ENCODE measurements around the gene DUSP28. TPM values are rescaled to one million over a fixed set of nuclear protein-coding genes. Genes with fewer than 3 reads are reported as not detected.

The DUSP28 gene
- total and polyA plus RNA-seq, 2 experiments from 2014 or later, result 2.7 to 4.3 TPM

DNA sequence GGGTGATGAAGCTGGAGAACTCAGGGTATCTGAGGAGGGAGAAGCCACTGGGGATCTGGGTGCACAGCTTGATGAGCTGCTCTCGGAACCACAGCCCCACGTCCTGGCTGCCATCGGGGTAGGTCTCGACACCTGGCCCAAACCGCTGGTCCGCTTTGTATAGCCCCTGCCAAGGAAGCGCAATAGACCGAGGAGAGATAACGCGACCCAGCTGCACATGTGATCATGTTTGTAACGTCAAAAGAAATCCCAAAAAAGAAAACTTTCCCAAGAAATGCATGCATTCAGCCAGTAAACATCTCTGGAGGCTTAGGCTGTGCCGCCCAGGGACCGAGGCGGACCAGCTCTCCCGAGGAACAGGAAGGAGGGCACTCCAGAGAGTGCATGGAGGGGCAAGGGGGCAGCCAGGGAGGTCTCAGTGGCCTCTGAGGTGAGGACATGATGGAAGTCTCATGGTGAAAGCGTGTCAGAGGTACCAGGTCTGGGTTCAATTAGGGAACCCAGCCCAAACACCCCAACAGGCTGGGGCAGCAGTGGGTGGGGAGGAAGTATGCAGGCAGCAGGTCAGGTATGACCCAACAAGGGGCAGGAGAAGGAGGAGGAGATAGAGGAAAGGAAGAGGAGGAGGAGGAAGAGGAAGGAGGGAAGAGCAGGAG, 30.7 kb upstream of the DUSP28 start:
- Mint-ChIP-seq H3K27ac (no peak overlapping the region), H3K36me3 (ENCODE audit: low read depth) (peaks cover 70% of the 10 kb centered on the region), H3K4me1 (no peaks in the 10 kb centered on the region), H3K9me3 (peaks cover 83% of the 10 kb centered on the region), H3K4me3 (no peak overlapping the region), H3K27me3 (ENCODE audit: insufficient read depth, low read depth, poor library complexity) (peaks cover 5% of the 10 kb centered on the region)
- no peak overlapping the region for H3K4me2 ChIP-seq
- DNase-seq (ENCODE audit: low spot score) (no peak), ATAC-seq (no peak)
- no peaks in the 10 kb centered on the region for H3K4me1 ChIP-seq (ENCODE audit: insufficient read depth)
- no peak overlapping the region for H3K27ac ChIP-seq (ENCODE audit: low read depth)
- TF ChIP-seq NANOG (IDR thresholded peaks at IDR 0.05; ENCODE audit: borderline replicate concordance) (no peak), CREB1 (CRISPR knock-in tag; IDR thresholded peaks at IDR 0.05; ENCODE audit: low read depth) (no peak), POLR2AphosphoS5 (IDR thresholded peaks at IDR 0.05; ENCODE audit: low read depth) (no peak), JUNB (IDR thresholded peaks at IDR 0.05; ENCODE audit: unreplicated experiment) (no peak)
- TF ChIP-seq, protein P1, sequence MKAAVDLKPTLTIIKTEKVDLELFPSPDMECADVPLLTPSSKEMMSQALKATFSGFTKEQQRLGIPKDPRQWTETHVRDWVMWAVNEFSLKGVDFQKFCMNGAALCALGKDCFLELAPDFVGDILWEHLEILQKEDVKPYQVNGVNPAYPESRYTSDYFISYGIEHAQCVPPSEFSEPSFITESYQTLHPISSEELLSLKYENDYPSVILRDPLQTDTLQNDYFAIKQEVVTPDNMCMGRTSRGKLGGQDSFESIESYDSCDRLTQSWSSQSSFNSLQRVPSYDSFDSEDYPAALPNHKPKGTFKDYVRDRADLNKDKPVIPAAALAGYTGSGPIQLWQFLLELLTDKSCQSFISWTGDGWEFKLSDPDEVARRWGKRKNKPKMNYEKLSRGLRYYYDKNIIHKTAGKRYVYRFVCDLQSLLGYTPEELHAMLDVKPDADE (IDR thresholded peaks at IDR 0.05), result no peak
- H3K79me2 ChIP-seq (replicated peaks; ENCODE audit: insufficient read depth), result no peaks in the 10 kb centered on the region
- no peak overlapping the region for H2AFZ ChIP-seq
- H4K20me1 ChIP-seq (replicated peaks; ENCODE audit: insufficient read depth), result no peaks in the 10 kb centered on the region
- H3F3A ChIP-seq (replicated peaks; ENCODE audit: low read depth), result no peaks in the 10 kb centered on the region
- H3K4me3 ChIP-seq, result no peak overlapping the region
- H3K27me3 ChIP-seq (ENCODE audit: insufficient read depth), result no peaks in the 10 kb centered on the region
- peaks cover 20% of the 10 kb centered on the region for H3K36me3 ChIP-seq (ENCODE audit: insufficient read depth)
- H3K9me2 ChIP-seq (ENCODE audit: insufficient read depth), result peaks cover 3% of the 10 kb centered on the region; the same call in 1 of the 2 replicates

DNA sequence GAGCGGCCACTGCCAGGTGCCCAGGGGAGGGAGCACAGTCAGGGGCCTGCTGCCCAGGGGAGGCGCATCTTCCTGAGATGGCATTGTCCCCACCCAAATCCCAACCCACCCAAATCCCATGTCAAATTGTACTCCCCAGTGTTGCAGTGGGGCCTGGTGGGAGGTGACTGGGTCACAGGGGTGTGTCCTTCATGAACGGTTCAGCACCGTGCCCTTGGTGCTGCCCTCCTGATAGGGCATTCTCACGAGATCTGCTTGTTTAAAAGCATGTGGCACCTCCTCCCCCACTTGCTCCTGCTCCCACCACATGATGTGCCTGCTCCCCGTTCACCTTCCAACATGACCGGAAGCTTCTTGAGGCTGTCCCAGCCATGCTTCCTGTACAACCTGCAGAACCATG, 30.0 kb upstream of the DUSP28 start:
- no peak overlapping the region for H3K27ac Mint-ChIP-seq
- Histone ChIP-seq H3K79me2 (replicated peaks; ENCODE audit: insufficient read depth) (no peaks in the 10 kb centered on the region), H3K4me3 (no peak overlapping the region), H2AFZ (no peak overlapping the region), H3K9me2 (ENCODE audit: insufficient read depth) (peaks cover 3% of the 10 kb centered on the region; the same call in 1 of the 2 replicates), H3K4me1 (ENCODE audit: insufficient read depth) (no peaks in the 10 kb centered on the region), H3K36me3 (ENCODE audit: insufficient read depth) (peaks cover 20% of the 10 kb centered on the region), H3K4me2 (no peak overlapping the region), H3F3A (replicated peaks; ENCODE audit: low read depth) (no peaks in the 10 kb centered on the region), H3K27me3 (ENCODE audit: insufficient read depth) (no peaks in the 10 kb centered on the region), H4K20me1 (replicated peaks; ENCODE audit: insufficient read depth) (no peaks in the 10 kb centered on the region), H3K27ac (ENCODE audit: low read depth) (no peak overlapping the region)
- no peak for DNase-seq (ENCODE audit: low spot score)
- H3K4me1 Mint-ChIP-seq, result no peaks in the 10 kb centered on the region
- H3K27me3 Mint-ChIP-seq (ENCODE audit: insufficient read depth, low read depth, poor library complexity), result peaks cover 5% of the 10 kb centered on the region
- H3K9me3 Mint-ChIP-seq, result peaks cover 75% of the 10 kb centered on the region
- H3K36me3 Mint-ChIP-seq (ENCODE audit: low read depth), result peaks cover 63% of the 10 kb centered on the region
- no peak for ATAC-seq
- no peak overlapping the region for H3K4me3 Mint-ChIP-seq
- TF ChIP-seq EZH2phosphoT487 (IDR thresholded peaks at IDR 0.05; ENCODE audit: unreplicated experiment) (no peak), POLR2AphosphoS5 (IDR thresholded peaks at IDR 0.05; ENCODE audit: low read depth) (no peak), JUNB (IDR thresholded peaks at IDR 0.05; ENCODE audit: unreplicated experiment) (no peak), ZNF114 (CRISPR knock-in tag; IDR thresholded peaks at IDR 0.05) (no peak), STAT1 (IDR thresholded peaks at IDR 0.05; ENCODE audit: unreplicated experiment) (no peak), EZH2 (IDR thresholded peaks at IDR 0.05; ENCODE audit: low read depth, unreplicated experiment) (no peak), NANOG (IDR thresholded peaks at IDR 0.05; ENCODE audit: borderline replicate concordance) (no peak), ZNF331 (CRISPR knock-in tag; IDR thresholded peaks at IDR 0.05; ENCODE audit: low read depth) (no peak)
- TF ChIP-seq, protein P2, sequence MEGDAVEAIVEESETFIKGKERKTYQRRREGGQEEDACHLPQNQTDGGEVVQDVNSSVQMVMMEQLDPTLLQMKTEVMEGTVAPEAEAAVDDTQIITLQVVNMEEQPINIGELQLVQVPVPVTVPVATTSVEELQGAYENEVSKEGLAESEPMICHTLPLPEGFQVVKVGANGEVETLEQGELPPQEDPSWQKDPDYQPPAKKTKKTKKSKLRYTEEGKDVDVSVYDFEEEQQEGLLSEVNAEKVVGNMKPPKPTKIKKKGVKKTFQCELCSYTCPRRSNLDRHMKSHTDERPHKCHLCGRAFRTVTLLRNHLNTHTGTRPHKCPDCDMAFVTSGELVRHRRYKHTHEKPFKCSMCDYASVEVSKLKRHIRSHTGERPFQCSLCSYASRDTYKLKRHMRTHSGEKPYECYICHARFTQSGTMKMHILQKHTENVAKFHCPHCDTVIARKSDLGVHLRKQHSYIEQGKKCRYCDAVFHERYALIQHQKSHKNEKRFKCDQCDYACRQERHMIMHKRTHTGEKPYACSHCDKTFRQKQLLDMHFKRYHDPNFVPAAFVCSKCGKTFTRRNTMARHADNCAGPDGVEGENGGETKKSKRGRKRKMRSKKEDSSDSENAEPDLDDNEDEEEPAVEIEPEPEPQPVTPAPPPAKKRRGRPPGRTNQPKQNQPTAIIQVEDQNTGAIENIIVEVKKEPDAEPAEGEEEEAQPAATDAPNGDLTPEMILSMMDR (conservative IDR thresholded peaks at IDR 0.05; ENCODE audit: low read depth in 2 of 2), result no peak
- TF ChIP-seq, protein P1 (IDR thresholded peaks at IDR 0.05), result no peak

Measured in GM23338 (cell line).